OCI-LY1 (cell line): ENCODE data around the gene ADIPOR1.

Experiments used
- H2AFZ ChIP-seq: fragments of 200-600 bp; sonication (generic), shearing (Covaris generic); 2 replicates; pipeline ENCODE4 v1.6.0; 2014; ENCODE audit warnings: antibody characterized with exemption, mild to moderate bottlenecking, low read length
- H3F3A ChIP-seq: fragments of 200-600 bp; sonication (generic), shearing (Covaris generic); 2 replicates; pipeline ENCODE4 v1.6.0; 2014; ENCODE audit warnings: mild to moderate bottlenecking, antibody characterized with exemption, low read length, moderate library complexity; ENCODE audit not compliant: insufficient read depth
- H3K27ac ChIP-seq: fragments of 200-600 bp; sonication (generic); 2 replicates; pipeline ENCODE4 v1.5.1; 2014; ENCODE audit warnings: low read length, mixed run types, mild to moderate bottlenecking, low read depth; ENCODE audit not compliant: poor library complexity, severe bottlenecking
- H3K27me3 ChIP-seq: fragments of 200-600 bp; sonication (generic); 2 replicates; pipeline ENCODE4 v1.6.0; 2014; ENCODE audit warnings: antibody characterized with exemption, mild to moderate bottlenecking, low read length, moderate library complexity; ENCODE audit not compliant: insufficient read depth
- H3K36me3 ChIP-seq: fragments of 200-600 bp; sonication (generic); 2 replicates; pipeline ENCODE4 v1.6.1; 2014; ENCODE audit warnings: mild to moderate bottlenecking, antibody characterized with exemption, low read length, moderate library complexity, mixed read lengths; ENCODE audit not compliant: insufficient read depth
- H3K4me1 ChIP-seq: fragments of 200-600 bp; sonication (generic); 2 replicates; pipeline ENCODE4 v1.5.1; 2014; ENCODE audit warnings: mild to moderate bottlenecking, low read length, moderate library complexity; ENCODE audit not compliant: insufficient read depth, severe bottlenecking
- H3K4me2 ChIP-seq: fragments of 200-600 bp; sonication (generic), shearing (Covaris generic); 2 replicates; pipeline ENCODE4 v1.6.1; 2014; ENCODE audit warnings: low read length
- H3K4me3 ChIP-seq: fragments of 200-600 bp; sonication (generic); 2 replicates; pipeline ENCODE4 v1.5.1; 2014; ENCODE audit warnings: low read length, low read depth, mild to moderate bottlenecking, mixed read lengths; ENCODE audit not compliant: poor library complexity, severe bottlenecking
- H3K79me2 ChIP-seq: fragments of 200-600 bp; shearing (Covaris generic); 2 replicates; pipeline ENCODE4 v1.6.1; 2016; ENCODE audit warnings: mixed run types, low read length, mixed read lengths; ENCODE audit not compliant: insufficient read depth
- H3K9ac ChIP-seq: fragments of 200-600 bp; sonication (generic), shearing (Covaris generic); 2 replicates; pipeline ENCODE4 v1.6.1; 2014; ENCODE audit warnings: mild to moderate bottlenecking, low read length, mixed read lengths
- H3K9me2 ChIP-seq: fragments of 200-600 bp; sonication (generic), shearing (Covaris generic); 2 replicates; pipeline ENCODE4 v1.6.1; 2014; ENCODE audit warnings: low read depth, mild to moderate bottlenecking, low read length, mixed read lengths
- H3K9me3 ChIP-seq: fragments of 200-600 bp; shearing (Covaris generic); 2 replicates; pipeline ENCODE4 v1.6.1; 2014; ENCODE audit warnings: low read length, mixed read lengths
- H4K20me1 ChIP-seq: fragments of 200-600 bp; sonication (generic), shearing (Covaris generic); 2 replicates; pipeline ENCODE4 v1.6.0; 2016; ENCODE audit warnings: mild to moderate bottlenecking, low read length; ENCODE audit not compliant: insufficient read depth
- EZH2 ChIP-seq: fragments of 200-600 bp; sonication (generic), shearing (Covaris generic); IDR thresholded peaks from 2 replicates; pipeline ENCODE4 v1.8.0; 2017; ENCODE audit warnings: borderline replicate concordance, mixed run types, mild to moderate bottlenecking, antibody characterized with exemption, low read length, moderate library complexity, mixed read lengths
- TF ChIP-seq, protein P1 (sequence below): fragments of 200-600 bp; sonication (generic), shearing (Covaris generic); IDR thresholded peaks from 2 replicates; pipeline ENCODE4 v1.5.1; 2017; ENCODE audit warnings: mild to moderate bottlenecking, antibody characterized with exemption, low read length, moderate library complexity, mixed read lengths

The ADIPOR1 gene

DNA sequence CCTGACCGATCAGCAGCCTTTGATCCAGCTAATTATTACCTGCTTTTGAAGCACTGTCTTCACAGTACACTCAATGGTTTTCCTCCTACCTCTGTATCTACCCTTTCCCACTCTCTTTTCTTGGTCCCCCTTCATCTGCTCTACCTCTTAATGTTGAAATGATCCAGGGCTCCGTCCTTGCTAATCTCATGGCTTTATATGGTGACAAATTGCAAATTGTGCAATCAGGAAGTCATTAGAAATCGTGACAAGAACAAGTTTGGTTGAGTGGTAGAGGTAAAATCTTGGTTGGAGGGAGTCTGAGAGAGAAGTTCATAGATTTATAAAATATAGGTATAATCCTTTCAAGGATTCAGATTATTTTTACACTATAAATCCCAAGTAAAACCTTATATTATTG is 18.5 kb upstream of the ADIPOR1 start:
- no peak overlapping the region for H3K9ac ChIP-seq
- H3K27me3 ChIP-seq, result no peaks in the 10 kb centered on the region
- H3K9me2 ChIP-seq, result no peaks in the 10 kb centered on the region
- no peak overlapping the region for H3K27ac ChIP-seq
- no peaks in the 10 kb centered on the region for H3K9me3 ChIP-seq
- no peaks in the 10 kb centered on the region for H4K20me1 ChIP-seq
- H3K36me3 ChIP-seq, result no peaks in the 10 kb centered on the region
- no peak overlapping the region for H3K4me2 ChIP-seq
- no peak overlapping the region for H2AFZ ChIP-seq
- no peaks in the 10 kb centered on the region for H3K4me1 ChIP-seq
- TF ChIP-seq EZH2, result no peak
- TF ChIP-seq, protein P1, sequence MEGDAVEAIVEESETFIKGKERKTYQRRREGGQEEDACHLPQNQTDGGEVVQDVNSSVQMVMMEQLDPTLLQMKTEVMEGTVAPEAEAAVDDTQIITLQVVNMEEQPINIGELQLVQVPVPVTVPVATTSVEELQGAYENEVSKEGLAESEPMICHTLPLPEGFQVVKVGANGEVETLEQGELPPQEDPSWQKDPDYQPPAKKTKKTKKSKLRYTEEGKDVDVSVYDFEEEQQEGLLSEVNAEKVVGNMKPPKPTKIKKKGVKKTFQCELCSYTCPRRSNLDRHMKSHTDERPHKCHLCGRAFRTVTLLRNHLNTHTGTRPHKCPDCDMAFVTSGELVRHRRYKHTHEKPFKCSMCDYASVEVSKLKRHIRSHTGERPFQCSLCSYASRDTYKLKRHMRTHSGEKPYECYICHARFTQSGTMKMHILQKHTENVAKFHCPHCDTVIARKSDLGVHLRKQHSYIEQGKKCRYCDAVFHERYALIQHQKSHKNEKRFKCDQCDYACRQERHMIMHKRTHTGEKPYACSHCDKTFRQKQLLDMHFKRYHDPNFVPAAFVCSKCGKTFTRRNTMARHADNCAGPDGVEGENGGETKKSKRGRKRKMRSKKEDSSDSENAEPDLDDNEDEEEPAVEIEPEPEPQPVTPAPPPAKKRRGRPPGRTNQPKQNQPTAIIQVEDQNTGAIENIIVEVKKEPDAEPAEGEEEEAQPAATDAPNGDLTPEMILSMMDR, result no peak
- no peak overlapping the region for H3K4me3 ChIP-seq
- no peaks in the 10 kb centered on the region for H3K79me2 ChIP-seq
- no peaks in the 10 kb centered on the region for H3F3A ChIP-seq

DNA sequence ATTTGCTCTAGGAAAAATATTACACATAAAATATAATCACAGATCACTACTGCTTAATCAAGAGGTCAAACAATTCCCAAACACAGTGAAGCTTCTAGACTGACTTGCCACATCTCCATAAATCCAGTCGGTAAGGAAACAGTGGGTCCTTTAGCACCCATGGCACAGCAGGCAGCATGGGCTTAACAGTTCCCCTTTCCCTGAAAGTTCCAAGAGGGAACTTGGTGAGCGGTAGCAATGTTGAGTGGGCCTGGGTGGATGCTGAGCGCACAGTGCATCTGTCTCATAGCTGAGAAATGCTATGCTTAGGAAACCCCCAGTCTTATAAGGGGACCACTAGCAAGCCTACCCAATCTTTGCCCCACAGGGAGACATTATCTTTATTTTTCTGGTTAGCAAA is 16.7 kb upstream of the ADIPOR1 start:
- Histone ChIP-seq H3K4me2 (no peak overlapping the region), H3K9me3 (no peaks in the 10 kb centered on the region), H3K4me3 (no peak overlapping the region), H4K20me1 (no peaks in the 10 kb centered on the region), H3K4me1 (no peaks in the 10 kb centered on the region), H3K79me2 (no peaks in the 10 kb centered on the region), H3K9ac (no peak overlapping the region), H3K27me3 (no peaks in the 10 kb centered on the region), H2AFZ (no peak overlapping the region), H3K9me2 (no peaks in the 10 kb centered on the region), H3K36me3 (no peaks in the 10 kb centered on the region), H3F3A (no peaks in the 10 kb centered on the region), H3K27ac (no peak overlapping the region)
- TF ChIP-seq EZH2, result no peak
- TF ChIP-seq, protein P1, result no peak

DNA sequence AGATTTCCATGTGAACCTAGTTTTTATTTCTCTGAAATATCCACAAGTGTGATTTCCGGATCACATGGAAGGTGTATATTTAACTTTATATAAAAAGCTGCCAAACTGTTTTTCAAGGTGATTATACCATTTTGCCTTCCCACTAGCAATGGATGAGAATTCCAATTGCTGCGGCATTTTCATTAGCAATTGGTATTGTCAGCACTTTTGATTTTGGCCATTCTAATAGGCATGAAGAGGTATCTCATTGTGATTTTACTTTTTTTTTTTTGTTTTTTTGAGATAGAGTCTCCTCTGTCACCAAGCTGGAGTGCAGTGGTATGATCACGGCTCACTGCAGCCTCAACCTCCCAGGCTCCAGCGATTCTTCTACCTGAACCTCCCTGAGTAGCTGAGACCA is 13.9 kb upstream of the ADIPOR1 start:
- Histone ChIP-seq H2AFZ (no peak overlapping the region), H3K9ac (no peak overlapping the region), H3F3A (no peaks in the 10 kb centered on the region), H3K9me3 (no peaks in the 10 kb centered on the region), H3K4me3 (no peak overlapping the region), H3K9me2 (no peaks in the 10 kb centered on the region), H4K20me1 (no peaks in the 10 kb centered on the region), H3K4me2 (no peak overlapping the region), H3K27me3 (no peaks in the 10 kb centered on the region), H3K36me3 (no peaks in the 10 kb centered on the region), H3K27ac (no peak overlapping the region), H3K4me1 (peaks cover 18% of the 10 kb centered on the region), H3K79me2 (no peaks in the 10 kb centered on the region)
- TF ChIP-seq, protein P1, result no peak
- no peak for TF ChIP-seq EZH2
